Ramos (cell line): ENCODE data around the gene ATF6.

ENCODE experiments used
- in situ Hi-C: fragments of 300-500 bp; cut with MboI; formaldehyde crosslinking; loops from one replicate; pipeline ENCODE4 v1.14.3; 2022; ENCODE audit warnings: low sequenced_read_pairs; ENCODE audit not compliant: unreplicated experiment

Gene ATF6, protein sequence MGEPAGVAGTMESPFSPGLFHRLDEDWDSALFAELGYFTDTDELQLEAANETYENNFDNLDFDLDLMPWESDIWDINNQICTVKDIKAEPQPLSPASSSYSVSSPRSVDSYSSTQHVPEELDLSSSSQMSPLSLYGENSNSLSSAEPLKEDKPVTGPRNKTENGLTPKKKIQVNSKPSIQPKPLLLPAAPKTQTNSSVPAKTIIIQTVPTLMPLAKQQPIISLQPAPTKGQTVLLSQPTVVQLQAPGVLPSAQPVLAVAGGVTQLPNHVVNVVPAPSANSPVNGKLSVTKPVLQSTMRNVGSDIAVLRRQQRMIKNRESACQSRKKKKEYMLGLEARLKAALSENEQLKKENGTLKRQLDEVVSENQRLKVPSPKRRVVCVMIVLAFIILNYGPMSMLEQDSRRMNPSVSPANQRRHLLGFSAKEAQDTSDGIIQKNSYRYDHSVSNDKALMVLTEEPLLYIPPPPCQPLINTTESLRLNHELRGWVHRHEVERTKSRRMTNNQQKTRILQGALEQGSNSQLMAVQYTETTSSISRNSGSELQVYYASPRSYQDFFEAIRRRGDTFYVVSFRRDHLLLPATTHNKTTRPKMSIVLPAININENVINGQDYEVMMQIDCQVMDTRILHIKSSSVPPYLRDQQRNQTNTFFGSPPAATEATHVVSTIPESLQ

DNA sequence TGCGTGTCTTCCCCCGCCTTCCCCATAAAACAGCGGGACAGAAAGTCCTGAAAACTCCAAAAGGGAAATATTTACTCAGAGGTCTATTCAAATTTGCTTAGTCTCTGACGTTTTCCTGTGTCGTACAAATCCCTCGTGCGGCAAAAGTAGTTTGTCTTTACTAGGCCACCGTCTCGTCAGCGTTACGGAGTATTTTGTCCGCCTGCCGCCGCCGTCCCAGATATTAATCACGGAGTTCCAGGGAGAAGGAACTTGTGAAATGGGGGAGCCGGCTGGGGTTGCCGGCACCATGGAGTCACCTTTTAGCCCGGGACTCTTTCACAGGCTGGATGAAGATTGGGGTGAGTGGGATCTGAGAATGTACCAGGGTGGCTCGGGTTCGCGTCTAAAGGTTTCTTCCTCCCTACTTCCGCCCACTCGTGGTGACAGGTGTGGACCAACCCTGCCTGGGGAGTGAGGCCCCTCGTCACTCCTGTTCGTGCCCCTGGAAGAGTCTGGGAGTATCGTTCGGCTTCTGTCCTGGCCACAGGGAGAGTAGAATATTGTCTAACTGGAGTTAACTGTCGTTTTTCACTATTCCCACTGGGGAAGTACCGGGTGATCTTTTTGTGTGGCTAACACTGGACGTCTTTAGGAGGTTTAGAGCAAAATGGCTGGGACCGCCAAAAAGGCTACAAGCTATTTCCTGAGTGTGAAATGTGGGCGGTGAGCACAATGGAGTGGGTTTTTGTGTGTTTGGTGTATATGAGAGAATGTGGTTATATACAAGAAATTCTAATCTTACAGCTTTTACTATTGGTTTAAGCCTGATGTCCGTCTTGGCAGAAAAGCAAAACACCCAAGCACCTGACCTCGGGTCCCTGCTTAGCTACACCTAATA lies at the start of gene ATF6:
Gene ATF6, plus strand, starts transcription at position 219 of the 880 bp plus-strand sequence. Its CDS starts 41 bp downstream, at position 260.
- in situ Hi-C loops = no loop called here

DNA sequence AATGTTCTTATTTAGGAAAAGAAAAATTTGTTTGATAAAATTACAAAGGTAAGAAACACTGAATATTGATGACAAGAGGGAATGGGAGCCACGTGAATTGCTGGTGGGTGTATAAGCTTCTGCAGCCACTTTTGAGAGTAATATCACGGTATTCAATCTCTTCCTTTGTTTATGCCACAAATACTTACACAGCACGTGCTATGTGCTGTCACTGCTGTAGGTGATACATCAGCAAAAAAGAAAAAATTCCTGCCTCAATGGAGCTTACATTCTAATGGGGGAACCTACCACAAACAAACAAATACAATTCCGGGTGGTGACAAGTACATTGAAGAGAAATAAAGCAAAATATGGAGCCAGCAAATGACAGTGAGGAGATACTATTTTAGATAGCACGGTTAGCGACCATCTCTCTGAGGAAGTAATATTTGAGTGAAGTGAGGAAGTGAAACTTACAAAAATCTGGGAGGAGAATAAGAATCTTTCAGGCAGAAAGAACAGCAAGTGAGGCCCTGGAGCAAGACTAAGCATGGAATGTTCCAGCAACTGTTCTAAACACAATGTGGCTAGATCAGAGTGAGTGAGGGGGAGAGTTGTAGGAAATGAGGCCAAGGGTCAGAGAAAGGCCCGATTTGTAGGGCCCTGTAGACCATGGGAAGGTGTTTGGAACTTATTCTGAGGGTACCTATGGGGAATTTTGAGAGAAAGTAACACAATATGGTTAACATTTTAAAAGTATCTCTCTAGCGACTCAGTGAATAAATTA lies 47.4 kb upstream of the ATF6 start:
- in situ Hi-C loops = loop anchor here (25.0 kb wide), 2 partner anchors 506 to 681 kb away; partner anchors contain the start of genes APOA2, FCER1G, NDUFS2 and TSTD1

DNA sequence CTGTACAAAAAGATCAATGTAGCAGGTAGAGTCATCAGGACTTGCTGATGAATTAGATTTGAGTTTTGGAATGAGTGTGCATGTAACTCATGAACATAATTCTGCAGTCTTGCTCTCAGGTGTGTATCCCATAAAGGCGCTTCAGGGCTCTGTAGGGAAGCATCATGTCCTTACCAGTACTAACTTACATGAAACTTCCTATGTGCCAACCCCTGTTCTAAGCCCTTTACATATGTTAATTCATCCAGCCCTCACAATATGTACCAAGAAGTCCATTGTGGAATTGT lies 46.9 kb upstream of the ATF6 start:
- in situ Hi-C loops = loop anchor here (25.0 kb wide), 2 partner anchors 507 to 682 kb away; partner anchors contain the start of genes APOA2, FCER1G, NDUFS2 and TSTD1

DNA sequence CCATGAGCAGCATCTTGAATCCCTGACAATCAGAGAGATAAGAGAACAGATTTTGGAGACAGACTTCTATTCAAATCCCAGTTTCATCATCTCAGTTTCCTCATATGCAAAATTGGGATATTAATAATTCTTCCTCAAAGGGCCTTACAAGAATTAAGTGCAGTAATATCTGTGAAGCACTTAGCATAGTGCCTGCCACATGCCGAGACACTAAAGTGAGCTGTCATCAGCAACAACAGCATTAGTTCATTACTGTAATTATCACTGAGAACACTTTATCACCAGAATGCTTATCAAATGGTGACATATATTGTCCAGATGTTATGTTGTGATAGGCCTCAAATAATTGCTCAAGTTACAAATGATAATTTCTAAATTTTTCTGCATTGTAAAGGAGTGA lies 45.7 kb upstream of the ATF6 start:
- in situ Hi-C loops = loop anchor here (25.0 kb wide), 2 partner anchors 508 to 683 kb away; partner anchors contain the start of genes APOA2, FCER1G, NDUFS2 and TSTD1

DNA sequence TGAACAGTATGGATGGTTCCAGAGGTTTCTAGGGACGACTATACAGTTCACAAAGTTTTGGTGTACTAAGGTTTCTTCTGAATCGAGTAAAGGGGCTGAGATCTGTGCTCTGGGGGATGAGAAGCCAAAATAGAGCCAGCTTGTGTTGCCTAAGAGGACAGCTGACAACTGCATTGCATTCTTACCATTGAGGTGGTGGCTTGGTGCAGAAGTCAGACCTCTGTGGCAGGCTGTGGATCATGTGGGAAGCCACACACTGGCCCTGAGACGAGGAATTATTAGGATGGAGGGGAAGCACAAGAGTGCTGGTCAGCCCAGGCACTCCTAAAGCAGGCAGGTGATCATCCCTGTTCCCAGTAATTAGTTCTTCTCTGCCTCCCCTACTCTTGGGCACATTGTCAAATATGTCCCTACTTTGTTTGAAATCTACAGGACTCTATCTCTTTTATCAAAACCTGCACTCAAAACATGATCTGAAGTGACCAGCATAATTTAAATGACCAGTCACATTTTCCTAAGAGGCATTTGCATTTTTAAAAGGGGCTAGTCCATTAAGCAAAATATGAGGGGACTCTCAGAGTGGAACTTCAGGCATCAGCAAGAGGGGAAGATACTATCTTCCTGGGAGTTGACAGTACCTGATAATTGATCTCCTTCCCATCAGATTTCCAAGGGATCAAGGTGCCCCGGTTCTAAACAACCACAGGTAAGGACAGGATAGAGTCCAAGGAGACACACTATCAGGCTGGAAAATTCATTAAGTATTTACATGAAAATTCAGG lies 45.0 kb upstream of the ATF6 start, which contains the start of gene FCRLB:
Gene FCRLB, plus strand, starts transcription at position 589 of the 782 bp plus-strand sequence. CDS start 1,129 bp downstream, outside the sequence.
- in situ Hi-C loops = loop anchor here (25.0 kb wide), 2 partner anchors 509 to 684 kb away; partner anchors contain the start of genes APOA2, FCER1G, NDUFS2 and TSTD1

DNA sequence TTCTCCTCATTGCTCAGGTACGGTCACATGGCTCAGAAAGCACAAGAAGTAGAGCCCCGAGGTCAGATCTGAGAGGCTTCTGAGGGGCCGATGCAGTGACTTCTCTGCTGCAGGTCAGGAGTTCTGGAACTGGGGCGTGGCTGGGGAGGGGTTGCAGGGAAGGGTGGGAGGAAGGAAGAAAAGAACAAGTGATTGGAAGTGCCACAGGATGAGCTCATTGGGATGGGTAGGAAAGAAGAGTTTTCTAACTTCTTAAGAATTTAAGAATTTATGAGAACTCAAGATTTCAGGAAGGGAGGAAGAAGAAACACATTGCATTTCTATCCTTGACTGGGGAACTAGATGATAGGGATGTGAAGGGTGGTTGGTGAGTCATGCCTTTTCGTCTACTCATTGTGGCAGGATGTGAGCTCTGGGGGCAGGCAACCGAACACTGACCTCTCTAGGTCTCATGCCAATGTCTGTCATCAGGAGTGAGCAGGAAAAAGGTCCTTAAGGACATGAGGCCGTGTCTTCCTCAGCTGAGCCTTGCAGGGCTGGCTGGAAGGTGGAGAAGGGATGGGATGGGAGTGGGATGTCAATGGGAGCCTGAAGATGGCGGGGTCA lies 44.3 kb upstream of the ATF6 start:
- in situ Hi-C loops = loop anchor here (25.0 kb wide), 2 partner anchors 510 to 685 kb away; partner anchors contain the start of genes APOA2, FCER1G, NDUFS2 and TSTD1

DNA sequence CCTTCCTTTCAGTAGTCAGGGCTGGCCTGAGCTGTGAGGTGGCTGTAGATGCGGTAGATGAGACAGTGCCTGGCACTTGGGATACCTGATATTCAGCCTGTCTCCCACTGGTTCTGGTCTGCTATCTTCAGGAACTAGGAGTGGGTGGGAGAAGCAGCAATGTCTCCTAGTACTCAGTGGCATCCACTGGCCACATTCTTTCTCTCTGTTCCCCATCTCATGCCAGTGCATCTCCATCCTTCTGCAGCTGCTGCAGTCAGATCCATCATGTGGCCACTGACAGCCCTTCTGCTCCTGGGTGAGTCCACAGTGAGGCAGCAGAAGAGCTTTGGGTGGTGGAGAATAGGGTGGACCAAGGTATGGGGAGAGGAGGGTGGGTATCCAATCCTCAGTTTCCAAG lies 43.7 kb upstream of the ATF6 start:
- in situ Hi-C loops = loop anchor here (25.0 kb wide), 2 partner anchors 510 to 685 kb away; partner anchors contain the start of genes APOA2, FCER1G, NDUFS2 and TSTD1

DNA sequence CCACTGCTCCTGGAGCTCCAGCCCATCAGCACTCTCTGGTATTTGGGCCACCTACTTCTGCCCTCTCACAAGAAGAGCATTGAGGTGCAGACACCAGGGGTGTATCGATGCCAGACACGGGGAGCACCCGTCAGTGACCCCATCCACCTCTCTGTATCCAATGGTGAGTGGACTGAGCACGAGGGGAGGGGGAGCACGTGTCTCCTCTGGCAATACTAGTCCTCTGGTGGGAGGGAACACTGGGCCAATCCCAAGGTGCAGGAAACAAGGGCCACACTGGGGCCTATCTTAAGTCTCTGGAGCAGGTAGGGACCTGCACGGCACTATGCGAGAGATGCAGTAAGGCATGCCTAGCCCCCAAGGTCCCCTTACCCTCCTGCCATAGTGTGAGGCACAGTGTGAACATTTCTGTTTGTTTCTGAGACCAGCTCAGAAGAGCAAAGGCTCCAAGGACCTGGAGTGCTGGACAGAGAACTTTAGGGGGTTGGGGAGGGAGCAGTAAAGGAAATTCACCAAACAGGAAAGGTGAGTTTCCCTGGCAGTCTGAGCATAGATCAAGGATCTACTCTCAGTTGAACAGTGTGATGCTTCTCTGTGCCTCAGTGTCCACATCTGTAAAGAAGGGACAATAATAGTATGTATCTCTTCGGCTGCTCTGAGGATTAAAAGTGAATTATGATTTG lies 42.5 kb upstream of the ATF6 start:
- in situ Hi-C loops = loop anchor here (25.0 kb wide), 2 partner anchors 511 to 686 kb away; partner anchors contain the start of genes APOA2, FCER1G, NDUFS2 and TSTD1

DNA sequence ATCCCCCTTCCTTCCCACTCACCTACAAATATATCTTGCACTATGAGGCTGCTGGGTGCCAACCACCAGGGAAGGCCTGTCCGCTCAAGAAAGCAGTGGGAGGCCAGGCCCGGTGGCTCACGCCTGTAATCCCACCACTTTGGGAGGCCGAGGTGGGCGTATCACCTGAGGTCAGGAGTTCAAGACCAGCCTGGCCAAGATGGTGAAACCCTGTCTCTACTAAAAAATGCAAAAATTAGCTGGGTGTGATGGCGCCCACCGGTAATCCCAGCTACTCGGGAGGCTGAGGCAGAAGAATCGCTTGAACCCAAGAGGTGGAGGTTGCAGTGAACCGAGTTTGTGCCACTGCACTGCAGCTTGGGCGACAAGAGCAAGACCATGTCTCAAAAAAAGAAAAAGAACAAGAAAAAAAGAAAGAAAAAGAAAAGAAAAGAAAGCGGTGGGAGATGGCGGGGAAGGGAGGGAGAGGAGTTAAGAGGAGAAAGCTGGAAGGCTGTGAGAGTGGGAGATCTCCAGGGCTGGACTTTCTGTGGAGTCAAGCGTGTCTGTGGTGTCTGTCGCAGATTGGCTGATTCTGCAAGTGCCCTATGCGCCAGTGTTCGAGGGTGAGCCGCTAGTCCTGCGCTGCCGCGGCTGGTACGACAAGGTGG lies 40.7 kb upstream of the ATF6 start:
- in situ Hi-C loops = loop anchor here (25.0 kb wide), 1 partner anchor 88 kb away; the partner anchor contains the start of gene FCGR3B

DNA sequence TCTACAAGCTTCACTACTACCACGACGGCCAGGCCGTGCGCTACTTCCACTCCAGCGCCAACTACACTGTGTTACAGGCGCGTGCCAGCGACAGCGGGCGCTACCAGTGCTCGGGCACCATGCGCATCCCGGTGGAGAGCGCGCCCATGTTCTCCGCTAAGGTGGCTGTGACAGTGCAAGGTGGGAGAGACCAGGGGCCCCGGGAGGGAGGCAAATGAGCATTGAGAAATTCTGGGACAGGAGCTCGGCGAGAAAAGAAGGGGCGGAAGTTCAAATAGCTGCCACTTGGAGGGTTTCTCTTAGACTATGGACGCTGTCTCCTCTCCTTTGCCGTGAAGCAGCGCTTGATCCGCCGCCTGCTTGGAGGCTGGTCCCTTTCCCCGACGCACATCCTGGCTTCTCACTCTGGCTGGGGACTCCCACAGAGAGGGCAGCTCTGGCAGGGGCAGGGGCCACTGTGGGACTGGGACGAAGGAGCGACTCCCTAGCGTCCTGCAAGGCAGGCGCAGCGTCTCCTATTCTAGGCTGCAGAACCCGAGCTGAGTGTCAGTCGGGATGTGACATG lies 40.1 kb upstream of the ATF6 start:
- in situ Hi-C loops = loop anchor here (25.0 kb wide), 1 partner anchor 89 kb away; the partner anchor contains the start of gene FCGR3B

DNA sequence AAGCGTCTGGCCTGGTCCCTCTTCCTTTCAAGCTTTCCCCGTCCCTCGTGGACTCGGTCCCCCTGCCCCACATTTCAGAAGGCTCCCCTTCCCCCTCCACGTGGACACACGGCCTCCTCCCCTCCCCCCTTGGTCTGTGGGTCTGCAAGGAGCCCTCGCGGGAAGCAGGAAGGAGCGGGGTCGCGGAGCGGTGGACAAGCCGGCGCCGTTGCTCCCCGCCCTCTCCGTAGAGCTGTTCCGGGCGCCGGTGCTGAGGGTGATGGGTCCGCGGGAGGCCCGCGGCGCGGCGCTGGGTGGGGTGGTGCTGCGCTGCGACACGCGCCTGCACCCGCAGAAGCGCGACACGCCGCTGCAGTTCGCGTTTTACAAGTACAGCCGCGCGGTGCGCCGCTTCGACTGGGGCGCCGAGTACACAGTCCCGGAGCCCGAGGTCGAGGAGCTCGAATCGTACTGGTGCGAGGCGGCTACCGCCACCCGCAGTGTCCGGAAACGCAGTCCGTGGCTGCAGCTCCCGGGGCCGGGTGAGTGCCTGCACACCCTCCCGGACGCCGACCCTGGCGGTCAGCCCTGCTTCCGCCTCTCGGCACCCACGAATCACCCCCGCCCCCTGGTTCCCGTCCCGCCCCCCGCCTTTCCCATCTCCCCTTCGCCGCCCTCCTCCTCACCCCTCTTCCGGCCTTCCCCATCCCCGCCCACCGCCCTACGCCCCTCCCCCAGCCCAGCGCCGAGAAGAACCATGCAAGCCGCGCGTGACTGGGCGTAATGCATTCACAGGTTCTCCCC lies 39.5 kb upstream of the ATF6 start:
- in situ Hi-C loops = loop anchor here (25.0 kb wide), 1 partner anchor 89 kb away; the partner anchor contains the start of gene FCGR3B

DNA sequence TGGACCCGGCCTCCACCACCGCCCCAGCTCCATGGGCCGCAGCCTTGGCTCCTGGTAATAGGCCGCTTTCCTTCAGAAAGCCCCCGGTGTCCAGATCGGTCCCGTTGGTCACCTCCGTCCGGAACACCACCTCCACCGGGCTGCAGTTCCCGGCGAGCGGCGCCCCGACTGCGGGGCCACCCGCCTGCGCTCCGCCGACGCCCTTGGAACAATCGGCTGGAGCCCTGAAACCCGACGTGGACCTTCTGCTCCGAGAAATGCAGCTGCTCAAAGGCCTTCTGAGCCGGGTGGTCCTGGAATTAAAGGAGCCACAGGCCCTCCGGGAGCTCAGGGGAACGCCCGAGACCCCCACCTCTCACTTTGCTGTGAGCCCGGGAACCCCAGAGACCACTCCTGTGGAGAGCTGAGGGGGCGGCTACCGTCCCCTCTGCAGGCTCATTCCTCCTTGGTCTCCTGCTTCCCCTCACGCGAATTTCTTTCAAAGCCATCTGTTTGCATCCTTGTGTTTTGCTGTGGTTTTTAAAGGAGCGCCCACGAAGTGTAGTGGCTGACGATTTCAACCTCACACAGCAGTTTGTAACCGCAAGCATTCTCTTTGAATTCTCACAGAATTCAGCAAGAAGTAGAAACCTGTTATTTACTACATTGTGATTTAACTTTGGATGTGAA lies 38.7 kb upstream of the ATF6 start:
- in situ Hi-C loops = loop anchor here (25.0 kb wide), 1 partner anchor 90 kb away; the partner anchor contains the start of gene FCGR3B

DNA sequence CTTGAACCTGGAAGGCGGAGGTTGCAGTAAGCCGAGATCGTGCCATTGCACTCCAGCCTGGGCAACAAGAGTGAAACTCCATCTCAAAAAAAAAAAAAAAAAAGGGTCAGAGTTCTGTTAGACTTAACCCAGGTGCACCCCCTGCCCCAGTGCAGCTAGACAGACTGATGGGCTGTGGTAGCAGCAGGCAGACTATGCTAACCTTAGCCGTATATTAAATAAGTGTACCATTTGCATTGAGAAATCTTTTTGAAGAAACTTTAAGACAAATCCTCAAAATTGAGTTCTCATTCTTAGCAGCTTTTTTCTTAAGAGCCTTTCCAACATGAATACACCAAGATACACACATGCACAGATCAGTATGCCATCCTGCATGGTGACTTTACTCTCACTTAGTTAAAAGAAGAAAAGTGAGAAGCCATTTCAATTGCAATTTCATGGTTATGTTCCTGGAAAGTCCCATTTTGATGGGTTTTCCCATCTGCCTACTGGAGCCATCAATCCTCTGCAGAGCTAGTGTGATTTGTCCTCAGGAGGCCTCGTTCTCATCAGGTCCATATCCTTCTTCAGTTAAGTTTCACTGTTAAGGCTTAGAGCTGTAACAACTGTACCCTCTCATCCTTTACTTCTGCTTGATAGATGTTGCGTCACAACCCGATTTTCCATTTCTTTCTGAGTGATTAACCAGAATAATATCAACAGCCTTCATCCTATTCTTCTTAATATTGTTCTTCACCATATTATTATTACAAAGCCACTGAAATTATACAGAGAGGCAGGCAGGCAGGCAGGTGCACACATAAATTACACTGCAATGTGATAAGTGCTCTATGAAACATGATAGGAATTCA lies 37.5 kb upstream of the ATF6 start:
- in situ Hi-C loops = loop anchor here (25.0 kb wide), 1 partner anchor 91 kb away; the partner anchor contains the start of gene FCGR3B

DNA sequence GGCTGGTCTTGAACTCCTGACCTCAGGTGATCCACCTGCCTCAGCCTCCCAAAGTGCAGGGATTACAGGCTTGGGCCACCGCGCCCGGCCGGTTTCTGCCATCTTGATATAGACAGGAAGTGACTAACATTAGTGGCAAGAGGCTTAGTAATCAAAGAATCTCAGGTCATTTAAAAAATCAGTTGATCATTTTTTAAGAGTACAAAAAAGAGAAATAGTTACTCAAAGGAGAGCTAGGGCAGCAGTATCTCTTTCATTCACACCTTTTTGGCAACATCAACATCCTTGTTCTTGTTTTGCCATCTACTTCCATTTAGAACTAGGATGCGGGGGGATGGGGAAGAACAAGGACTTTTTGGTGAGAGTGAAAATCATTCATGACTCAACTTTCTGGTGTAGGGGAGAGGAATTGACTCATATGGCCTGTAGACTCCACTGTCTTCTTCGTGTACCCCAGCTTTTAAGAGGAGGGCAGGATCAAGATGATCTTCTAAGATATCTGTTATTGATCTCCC lies 36.0 kb upstream of the ATF6 start:
- in situ Hi-C loops = loop anchor here (25.0 kb wide), 1 partner anchor 93 kb away; the partner anchor contains the start of gene FCGR3B
